IMR-90 (cell line): ENCODE results near the gene GSTO1. TPM values are rescaled to one million over a fixed set of nuclear protein-coding genes. Genes with fewer than 3 reads are reported as not detected.

Source experiments
- ATAC-seq: fragments of 200-7000 bp; cut with Tn5 transposase; 2 replicates; pipeline ENCODE4 v1.9.1; 2020; ENCODE audit warnings: low read depth, mild to moderate bottlenecking, moderate library complexity
- BruUV-seq: library from RNA; stranded (reverse); fragments of 400-500 nt; replicated peaks from 2 replicates; lab custom pipeline; 2021; lab: Mats Ljungman, UMichigan
- CTCF ChIA-PET: fragments of 300-600 bp; formaldehyde crosslinking; extraction: SDS; loops from one replicate; lab custom pipeline; 2021; ENCODE audit warnings: antibody characterized with exemption; lab: Yijun Ruan, JAX
- POLR2A ChIA-PET: fragments of 300-600 bp; sonication (Branson Sonifier 250); formaldehyde crosslinking; loops from one replicate; lab custom pipeline; 2022; ENCODE audit warnings: antibody characterized with exemption; ENCODE audit not compliant: unreplicated experiment; lab: Charles Lee
- DNase-seq: peaks from one replicate; pipeline ENCODE4 v3.0.0; 2013
- H2AFZ ChIP-seq: replicated peaks from 2 replicates; pipeline ENCODE3; 2013; ENCODE audit warnings: low read length, mild to moderate bottlenecking; ENCODE audit not compliant: poor library complexity
- H2AK5ac ChIP-seq: 2 replicates; pipeline ENCODE4 v1.6.1; 2013; ENCODE audit warnings: low read depth, low read length, inconsistent platforms
- H2AK9ac ChIP-seq: replicated peaks from 2 replicates; pipeline ENCODE3; 2013; ENCODE audit warnings: mild to moderate bottlenecking, low read depth, low read length, moderate library complexity; ENCODE audit not compliant: poor library complexity
- H2BK120ac ChIP-seq: 2 replicates; pipeline ENCODE4 v1.6.1; 2013; ENCODE audit warnings: low read depth, low read length, inconsistent platforms
- H2BK15ac ChIP-seq: 3 replicates; pipeline ENCODE4 v1.6.1; 2013; ENCODE audit warnings: low read depth, low read length, inconsistent platforms
- H2BK20ac ChIP-seq: 2 replicates; pipeline ENCODE4 v1.6.1; 2013; ENCODE audit warnings: low read depth, mild to moderate bottlenecking, inconsistent platforms, low read length, moderate library complexity
- H2BK5ac ChIP-seq: 2 replicates; pipeline ENCODE4 v1.6.1; 2013; ENCODE audit warnings: mild to moderate bottlenecking, low read depth, low read length, inconsistent platforms; ENCODE audit not compliant: poor library complexity, severe bottlenecking
- H3K14ac ChIP-seq: replicated peaks from 2 replicates; pipeline ENCODE4 v1.6.1; 2013; ENCODE audit warnings: low read depth, low read length, inconsistent platforms
- H3K18ac ChIP-seq: 2 replicates; pipeline ENCODE4 v1.6.1; 2013; ENCODE audit warnings: low read depth, low read length, control low read depth
- H3K23ac ChIP-seq: 2 replicates; pipeline ENCODE4 v1.6.1; 2013; ENCODE audit warnings: low read depth, low read length, inconsistent platforms
- H3K27ac ChIP-seq: 2 replicates; pipeline ENCODE4 v1.5.1; 2013; ENCODE audit warnings: mild to moderate bottlenecking, control low read depth, low read length; ENCODE audit not compliant: insufficient read depth
- H3K27me3 ChIP-seq: 2 replicates; pipeline ENCODE4 v1.6.1; 2013; ENCODE audit warnings: low read length; ENCODE audit not compliant: control insufficient read depth, insufficient read depth
- H3K36me3 ChIP-seq: 2 replicates; pipeline ENCODE4 v1.6.1; 2013; ENCODE audit warnings: low read length, mixed read lengths; ENCODE audit not compliant: control insufficient read depth, insufficient read depth
- H3K4ac ChIP-seq: 2 replicates; pipeline ENCODE4 v1.6.1; 2013; ENCODE audit warnings: low read depth, low read length, inconsistent platforms
- H3K4me1 ChIP-seq: 2 replicates; pipeline ENCODE4 v1.6.1; 2013; ENCODE audit warnings: low read length, mixed read lengths; ENCODE audit not compliant: control insufficient read depth, insufficient read depth
- H3K4me2 ChIP-seq: 2 replicates; pipeline ENCODE4 v1.6.1; 2013; ENCODE audit warnings: low read depth, mild to moderate bottlenecking, control low read depth, low read length, moderate library complexity
- H3K4me3 ChIP-seq: 2 replicates; pipeline ENCODE4 v1.5.1; 2013; ENCODE audit warnings: low read depth, mild to moderate bottlenecking, control low read depth, low read length, moderate library complexity; ENCODE audit not compliant: insufficient read depth
- H3K56ac ChIP-seq: 2 replicates; pipeline ENCODE4 v1.6.1; 2013; ENCODE audit warnings: low read length, inconsistent platforms; ENCODE audit not compliant: insufficient read depth; ENCODE audit errors: extremely low read depth
- H3K79me1 ChIP-seq, 2 experiments: 2 replicates each; pipeline ENCODE4 v1.6.1; 2013; ENCODE audit warnings: low read length in 2 of 2, inconsistent platforms in 1 of 2, low read depth in 1 of 2
- H3K9ac ChIP-seq: 2 replicates; pipeline ENCODE4 v1.6.1; 2013; ENCODE audit warnings: low read depth, low read length, control low read depth
- H3K9me1 ChIP-seq: 2 replicates; pipeline ENCODE4 v1.6.1; 2013; ENCODE audit warnings: low read length, inconsistent platforms; ENCODE audit not compliant: insufficient read depth
- H3K9me3 ChIP-seq: 2 replicates; pipeline ENCODE4 v1.6.1; 2013; ENCODE audit warnings: low read length; ENCODE audit not compliant: control insufficient read depth, insufficient read depth
- H4K20me1 ChIP-seq: 2 replicates; pipeline ENCODE4 v1.6.1; 2013; ENCODE audit warnings: low read length, inconsistent platforms; ENCODE audit not compliant: insufficient read depth
- H4K5ac ChIP-seq: 2 replicates; pipeline ENCODE4 v1.6.1; 2013; ENCODE audit warnings: mild to moderate bottlenecking, low read depth, low read length, control low read depth
- H4K8ac ChIP-seq, 2 experiments: 2 replicates each; pipeline ENCODE4 v1.6.1; 2013; ENCODE audit warnings: low read depth in 2 of 2, low read length in 2 of 2, control low read depth in 1 of 2, inconsistent platforms in 1 of 2
- H4K91ac ChIP-seq: 2 replicates; pipeline ENCODE4 v1.6.1; 2013; ENCODE audit warnings: low read depth, low read length, inconsistent platforms; ENCODE audit not compliant: insufficient read depth
- BHLHE40 ChIP-seq: fragments of 150-350 bp; IDR thresholded peaks from 2 replicates; pipeline ENCODE4 v1.6.1; 2016; ENCODE audit warnings: mild to moderate bottlenecking, low read depth, low read length
- CEBPB ChIP-seq: IDR thresholded peaks from 2 replicates; pipeline ENCODE4 v1.6.1; 2012; ENCODE audit warnings: low read depth, low read length, improper control_type of control experiment
- CHD1 ChIP-seq: IDR thresholded peaks from 2 replicates; pipeline ENCODE4 v1.6.1; 2012; ENCODE audit warnings: low read depth, low read length, improper control_type of control experiment
- FOS ChIP-seq: fragments of 150-350 bp; IDR thresholded peaks from 2 replicates; pipeline ENCODE4 v1.6.1; 2016; ENCODE audit warnings: low read depth, low read length
- MAFK ChIP-seq: IDR thresholded peaks from 2 replicates; pipeline ENCODE4 v1.6.1; 2012; ENCODE audit warnings: low read depth, low read length, improper control_type of control experiment
- MAZ ChIP-seq: IDR thresholded peaks from 2 replicates; pipeline ENCODE4 v1.6.1; 2012; ENCODE audit warnings: low read depth, mild to moderate bottlenecking, low read length, improper control_type of control experiment, moderate library complexity, borderline replicate concordance
- MXI1 ChIP-seq: IDR thresholded peaks from 2 replicates; pipeline ENCODE4 v1.6.1; 2012; ENCODE audit warnings: low read depth, mild to moderate bottlenecking, low read length, moderate library complexity, borderline replicate concordance
- NFE2L2 ChIP-seq: fragments of 150-350 bp; IDR thresholded peaks from 2 replicates; pipeline ENCODE4 v1.6.1; 2016; ENCODE audit warnings: low read depth, mild to moderate bottlenecking, low read length
- POLR2A ChIP-seq: IDR thresholded peaks from 2 replicates; pipeline ENCODE4 v1.6.1; 2012; ENCODE audit warnings: mild to moderate bottlenecking, low read depth, low read length
- RAD21 ChIP-seq: IDR thresholded peaks from 2 replicates; pipeline ENCODE4 v1.6.1; 2012; ENCODE audit warnings: low read length, improper control_type of control experiment
- RFX5 ChIP-seq: IDR thresholded peaks from 2 replicates; pipeline ENCODE4 v1.8.0; 2012; ENCODE audit warnings: low read depth, mild to moderate bottlenecking, low read length, moderate library complexity
- SMC3 ChIP-seq: fragments of 150-350 bp; IDR thresholded peaks from 2 replicates; pipeline ENCODE4 v1.6.1; 2016; ENCODE audit warnings: low read depth, mild to moderate bottlenecking, antibody characterized with exemption, low read length, moderate library complexity
- WGBS, 2 experiments: methylation state at CpG; one replicate each; pipeline versions ENCODE4 v1.1.5 to v1.1.7; 2013; ENCODE audit warnings: missing lambda C conversion rate in 2 of 2; ENCODE audit not compliant: insufficient read length in 1 of 2; ENCODE audit errors: extremely low coverage in 2 of 2; 5-methylcytosine and 5-hydroxymethylcytosine counted together
- dilution Hi-C: fragments of 300-500 bp; cut with HindIII; formaldehyde crosslinking; loops from one replicate; pipeline ENCODE4 v1.14.3; 2018; ENCODE audit warnings: low sequenced_read_pairs; ENCODE audit not compliant: unreplicated experiment
- in situ Hi-C: fragments of 300-500 bp; cut with MboI; formaldehyde crosslinking; loops from 3 replicates; pipeline ENCODE4 v1.14.3; 2019; ENCODE audit warnings: low sequenced_read_pairs, inconsistent platforms, mixed read lengths
- intact Hi-C: fragments of 100-400 bp; cut with micrococcal nuclease; formaldehyde crosslinking; loops from 2 replicates; pipeline ENCODE4 v1.10.0; 2022
- polyA plus RNA-seq, 3 experiments: library from polyadenylated mRNA; depleted of rRNA; stranded (reverse); fragments of >200 nt; gene quantifications; 2 replicates each; pipeline ENCODE4 v1.2.3, GENCODE V29; 2012; ENCODE audit warnings: low replicate concordance in 1 of 3
- total RNA-seq: library from RNA; depleted of rRNA; stranded (reverse); fragments of >200 nt; gene quantifications from 2 replicates; pipeline ENCODE4 v1.2.3, GENCODE V29; 2012
- TF ChIP-seq, protein P1 (sequence below): fragments of 150-350 bp; IDR thresholded peaks from 2 replicates; pipeline ENCODE4 v1.6.1; 2017; ENCODE audit warnings: mild to moderate bottlenecking, antibody characterized with exemption, low read length, low read depth
- TF ChIP-seq, protein P2 (sequence below): conservative IDR thresholded peaks from 2 replicates; pipeline ENCODE4 v1.5.1; 2012; ENCODE audit warnings: mild to moderate bottlenecking, low read depth, low read length, improper control_type of control experiment
- TF ChIP-seq, protein P3 (sequence below): fragments of 150-350 bp; IDR thresholded peaks from 2 replicates; pipeline ENCODE4 v1.6.1; 2016; ENCODE audit warnings: low read depth, mild to moderate bottlenecking, low read length, moderate library complexity, borderline replicate concordance

GSTO1 gene
- total and polyA plus RNA-seq, 2 of the 4 experiments (the other 2 are of a cell fraction), result 186 to 258 TPM

- Histone ChIP-seq H2BK15ac (no peak overlapping the region), H3K23ac (no peak overlapping the region), H2BK5ac (no peak overlapping the region), H4K8ac (no peak overlapping the region), H3K18ac (no peak overlapping the region), H3K9me3 (no peaks in the 10 kb centered on the region), H4K20me1 (no peaks in the 10 kb centered on the region), H3K79me1 (no peaks in the 10 kb centered on the region), H3K9me1 (no peaks in the 10 kb centered on the region), H2AK5ac (no peak overlapping the region), H2BK120ac (no peak overlapping the region), H2AFZ (no peak overlapping the region), H3K4ac (no peak overlapping the region), H3K4me3 (no peak overlapping the region), H3K27ac (no peak overlapping the region), H3K27me3 (peaks cover 3% of the 10 kb centered on the region), H3K14ac (no peak overlapping the region), H2AK9ac (no peak overlapping the region), H3K36me3 (no peaks in the 10 kb centered on the region), H4K5ac (no peak overlapping the region), H4K91ac (no peak overlapping the region), H3K9ac (no peak overlapping the region), H3K4me2 (no peak overlapping the region), H3K4me1 (no peaks in the 10 kb centered on the region), H3K56ac (no peak overlapping the region), H2BK20ac (no peak overlapping the region)
- dilution Hi-C loops (no loop called here), in situ Hi-C loops (no loop called here), intact Hi-C loops (loop anchor here (2.0 kb wide), 1 partner anchor 62 kb away; no protein-coding TSS in a partner anchor)
- no TSS peak for BruUV-seq
- DNase-seq (no peak), ATAC-seq (no peak)
- WGBS, 2 experiments, result no CpG with 5 or more reads among the region's 4 CpGs
- TF ChIP-seq MAZ, result no peak
- no peak for TF ChIP-seq CHD1
- TF ChIP-seq, protein P1, sequence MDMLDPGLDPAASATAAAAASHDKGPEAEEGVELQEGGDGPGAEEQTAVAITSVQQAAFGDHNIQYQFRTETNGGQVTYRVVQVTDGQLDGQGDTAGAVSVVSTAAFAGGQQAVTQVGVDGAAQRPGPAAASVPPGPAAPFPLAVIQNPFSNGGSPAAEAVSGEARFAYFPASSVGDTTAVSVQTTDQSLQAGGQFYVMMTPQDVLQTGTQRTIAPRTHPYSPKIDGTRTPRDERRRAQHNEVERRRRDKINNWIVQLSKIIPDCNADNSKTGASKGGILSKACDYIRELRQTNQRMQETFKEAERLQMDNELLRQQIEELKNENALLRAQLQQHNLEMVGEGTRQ, result no peak
- no peak for TF ChIP-seq MXI1
- TF ChIP-seq, protein P2, sequence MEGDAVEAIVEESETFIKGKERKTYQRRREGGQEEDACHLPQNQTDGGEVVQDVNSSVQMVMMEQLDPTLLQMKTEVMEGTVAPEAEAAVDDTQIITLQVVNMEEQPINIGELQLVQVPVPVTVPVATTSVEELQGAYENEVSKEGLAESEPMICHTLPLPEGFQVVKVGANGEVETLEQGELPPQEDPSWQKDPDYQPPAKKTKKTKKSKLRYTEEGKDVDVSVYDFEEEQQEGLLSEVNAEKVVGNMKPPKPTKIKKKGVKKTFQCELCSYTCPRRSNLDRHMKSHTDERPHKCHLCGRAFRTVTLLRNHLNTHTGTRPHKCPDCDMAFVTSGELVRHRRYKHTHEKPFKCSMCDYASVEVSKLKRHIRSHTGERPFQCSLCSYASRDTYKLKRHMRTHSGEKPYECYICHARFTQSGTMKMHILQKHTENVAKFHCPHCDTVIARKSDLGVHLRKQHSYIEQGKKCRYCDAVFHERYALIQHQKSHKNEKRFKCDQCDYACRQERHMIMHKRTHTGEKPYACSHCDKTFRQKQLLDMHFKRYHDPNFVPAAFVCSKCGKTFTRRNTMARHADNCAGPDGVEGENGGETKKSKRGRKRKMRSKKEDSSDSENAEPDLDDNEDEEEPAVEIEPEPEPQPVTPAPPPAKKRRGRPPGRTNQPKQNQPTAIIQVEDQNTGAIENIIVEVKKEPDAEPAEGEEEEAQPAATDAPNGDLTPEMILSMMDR, result no peak
- no peak for TF ChIP-seq MAFK
- TF ChIP-seq BHLHE40, result no peak
- no peak for TF ChIP-seq FOS
- TF ChIP-seq, protein P3, sequence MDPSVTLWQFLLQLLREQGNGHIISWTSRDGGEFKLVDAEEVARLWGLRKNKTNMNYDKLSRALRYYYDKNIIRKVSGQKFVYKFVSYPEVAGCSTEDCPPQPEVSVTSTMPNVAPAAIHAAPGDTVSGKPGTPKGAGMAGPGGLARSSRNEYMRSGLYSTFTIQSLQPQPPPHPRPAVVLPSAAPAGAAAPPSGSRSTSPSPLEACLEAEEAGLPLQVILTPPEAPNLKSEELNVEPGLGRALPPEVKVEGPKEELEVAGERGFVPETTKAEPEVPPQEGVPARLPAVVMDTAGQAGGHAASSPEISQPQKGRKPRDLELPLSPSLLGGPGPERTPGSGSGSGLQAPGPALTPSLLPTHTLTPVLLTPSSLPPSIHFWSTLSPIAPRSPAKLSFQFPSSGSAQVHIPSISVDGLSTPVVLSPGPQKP, result no peak
- TF ChIP-seq NFE2L2, result no peak
- TF ChIP-seq RAD21, result no peak
- no peak for TF ChIP-seq SMC3
- TF ChIP-seq CEBPB, result no peak
- no peak for TF ChIP-seq RFX5
- TF ChIP-seq POLR2A, result no peak
- POLR2A ChIA-PET, result no interaction called here
- CTCF ChIA-PET, result no interaction called here
These were observed 24.2 kb upstream of the GSTO1 start for GRCh38 chr10:104230490-104230889.
